Gastrocnemius medialis (tissue), 4 donors: ENCODE measurements around the gene RUNX1. TPM values are rescaled to one million over a fixed set of nuclear protein-coding genes. Genes with fewer than 3 reads are reported as not detected.

Experiments
- ATAC-seq, 2 donors: fragments of 150-250 bp; one replicate each; pipeline ENCODE4 v1.9.1; 2016
- DNase-seq, 2 donors: peaks; one replicate each; pipeline ENCODE4 v3.0.0-alpha.2; 2019
- H3K27ac ChIP-seq, 4 donors: fragments of 200-600 bp; sonication (generic); 1 replicate in 1 of 4; 2 replicates in 3 of 4; pipeline ENCODE4 v1.5.1; 2016 to 2018; ENCODE audit warnings: mild to moderate bottlenecking in 2 of 4, moderate library complexity in 1 of 4
- H3K27me3 ChIP-seq, 3 donors: fragments of 200-600 bp; sonication (generic) in 2 of 3; 1 replicate in 1 of 3; 2 replicates in 2 of 3; pipeline versions ENCODE4 v1.5.1 to v1.6.0; 2016 to 2019; ENCODE audit warnings: mild to moderate bottlenecking in 1 of 3, moderate library complexity in 1 of 3
- H3K36me3 ChIP-seq, 2 donors: fragments of 200-600 bp; sonication (generic) in 1 of 2; one replicate each; pipeline ENCODE4 v1.5.1; 2017 to 2018
- H3K4me1 ChIP-seq, 2 donors: fragments of 200-600 bp; sonication (generic) in 1 of 2; one replicate each; pipeline ENCODE4 v1.5.1; 2016 to 2017; ENCODE audit warnings: mild to moderate bottlenecking in 2 of 2
- H3K4me3 ChIP-seq, 4 donors: fragments of 200-600 bp; sonication (generic) in 3 of 4; 1 replicate in 1 of 4; 2 replicates in 3 of 4; pipeline ENCODE4 v1.5.1; 2016 to 2019; ENCODE audit warnings: mild to moderate bottlenecking in 2 of 4
- H3K9me3 ChIP-seq, 3 donors: fragments of 200-600 bp; sonication (generic) in 2 of 3; 1 replicate in 1 of 3; 2 replicates in 2 of 3; pipeline ENCODE4 v1.5.1; 2016 to 2019
- POLR2A ChIP-seq, 2 donors: fragments of 450-650 bp; IDR thresholded peaks; one replicate each; pipeline ENCODE4 v1.6.1; 2017; ENCODE audit warnings: antibody characterized with exemption in 2 of 2, mild to moderate bottlenecking in 2 of 2, moderate library complexity in 2 of 2
- in situ Hi-C, 4 donors: fragments of 200-750 bp; cut with MboI; loops; one replicate each; pipeline versions ENCODE4 v1.15.0 to v1.8.0; 2017; ENCODE audit warnings: low sequenced_read_pairs in 4 of 4
- intact Hi-C: fragments of 100-400 bp; cut with DNase I; formaldehyde crosslinking; loops from one replicate; pipeline ENCODE4 v1.15.1; 2023; ENCODE audit warnings: low total_unique reads
- total RNA-seq, 4 donors: library from RNA; depleted of rRNA; stranded (reverse); fragments of >200 nt; gene quantifications; one replicate each; pipeline versions ENCODE4 v1.1.0 to v1.2.3, GENCODE V29; 2016
- TF ChIP-seq, protein P1 (sequence below), 5 experiments: fragments of 450-650 bp in 3 of 5; fragments of 200-600 bp in 2 of 5; sonication (generic) in 2 of 5; IDR thresholded peaks in 4 of 5; conservative IDR thresholded peaks in 1 of 5; 1 replicate in 4 of 5; 2 replicates in 1 of 5; pipeline ENCODE4 v1.5.1; 2016 to 2019; ENCODE audit warnings: antibody characterized with exemption in 5 of 5, mild to moderate bottlenecking in 3 of 5, moderate library complexity in 3 of 5

RUNX1 gene
- total RNA-seq, 4 donors from 2014 or later, result 8.0 to 20.9 (median 10.6) TPM

DNA sequence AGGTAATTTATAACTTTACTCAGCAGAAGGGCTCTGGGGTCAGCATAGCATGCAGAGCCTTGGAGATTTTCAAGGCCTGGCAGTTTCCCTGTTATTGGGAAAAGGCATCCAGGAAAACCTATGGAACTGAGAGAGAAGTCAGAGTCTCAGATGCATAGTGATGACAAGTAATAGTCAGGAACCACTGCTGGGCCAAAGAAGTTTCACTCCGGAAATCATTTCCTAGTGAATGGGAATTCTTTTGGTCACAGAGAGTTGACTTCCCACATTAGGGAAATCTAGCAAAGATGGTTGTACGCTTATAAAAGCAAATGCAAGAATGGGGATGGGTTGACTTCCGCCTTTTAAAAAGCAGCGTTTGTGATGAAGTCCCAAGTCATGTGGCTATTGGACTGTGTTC, 28.4 kb upstream of the RUNX1 start:
- Histone ChIP-seq H3K4me1 (no peaks in the 10 kb centered on the region), H3K27me3 (no peaks in the 10 kb centered on the region), H3K27ac (no peak overlapping the region), H3K36me3 (no peaks in the 10 kb centered on the region), H3K9me3 (no peaks in the 10 kb centered on the region), H3K4me3 (no peak overlapping the region)
- no peak for ATAC-seq
- DNase-seq, result no peak
- intact Hi-C loops, result no loop called here
- in situ Hi-C loops, result no loop called here
- TF ChIP-seq, protein P1, sequence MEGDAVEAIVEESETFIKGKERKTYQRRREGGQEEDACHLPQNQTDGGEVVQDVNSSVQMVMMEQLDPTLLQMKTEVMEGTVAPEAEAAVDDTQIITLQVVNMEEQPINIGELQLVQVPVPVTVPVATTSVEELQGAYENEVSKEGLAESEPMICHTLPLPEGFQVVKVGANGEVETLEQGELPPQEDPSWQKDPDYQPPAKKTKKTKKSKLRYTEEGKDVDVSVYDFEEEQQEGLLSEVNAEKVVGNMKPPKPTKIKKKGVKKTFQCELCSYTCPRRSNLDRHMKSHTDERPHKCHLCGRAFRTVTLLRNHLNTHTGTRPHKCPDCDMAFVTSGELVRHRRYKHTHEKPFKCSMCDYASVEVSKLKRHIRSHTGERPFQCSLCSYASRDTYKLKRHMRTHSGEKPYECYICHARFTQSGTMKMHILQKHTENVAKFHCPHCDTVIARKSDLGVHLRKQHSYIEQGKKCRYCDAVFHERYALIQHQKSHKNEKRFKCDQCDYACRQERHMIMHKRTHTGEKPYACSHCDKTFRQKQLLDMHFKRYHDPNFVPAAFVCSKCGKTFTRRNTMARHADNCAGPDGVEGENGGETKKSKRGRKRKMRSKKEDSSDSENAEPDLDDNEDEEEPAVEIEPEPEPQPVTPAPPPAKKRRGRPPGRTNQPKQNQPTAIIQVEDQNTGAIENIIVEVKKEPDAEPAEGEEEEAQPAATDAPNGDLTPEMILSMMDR (IDR thresholded peaks at IDR 0.05 in 4 of 5, conservative IDR thresholded peaks at IDR 0.05 in 1 of 5), result no peak
- TF ChIP-seq POLR2A (IDR thresholded peaks at IDR 0.05), result no peak

DNA sequence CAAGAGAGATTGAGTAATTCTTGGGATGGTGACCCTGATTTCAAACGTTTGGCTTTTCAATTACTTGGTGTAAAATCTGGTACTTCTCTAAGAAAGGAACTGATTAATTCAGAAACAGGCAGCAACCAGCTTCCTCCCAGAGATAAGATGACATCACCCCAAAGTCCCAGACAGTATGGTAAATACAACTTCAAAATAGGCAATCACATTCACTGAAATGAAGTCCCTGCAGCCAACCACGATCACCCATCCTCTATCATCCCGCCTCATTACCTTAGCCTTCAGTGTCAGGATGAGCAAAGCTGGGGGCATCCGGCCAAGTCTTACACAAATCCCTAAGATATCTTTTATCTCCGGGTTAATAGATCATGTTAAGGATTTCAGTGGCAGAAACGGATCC, 26.4 kb upstream of the RUNX1 start:
- Histone ChIP-seq H3K9me3 (no peaks in the 10 kb centered on the region), H3K4me1 (no peaks in the 10 kb centered on the region), H3K27me3 (no peaks in the 10 kb centered on the region), H3K36me3 (no peaks in the 10 kb centered on the region), H3K27ac (no peak overlapping the region), H3K4me3 (no peak overlapping the region)
- in situ Hi-C loops, result no loop called here
- TF ChIP-seq, protein P1 (IDR thresholded peaks at IDR 0.05 in 4 of 5, conservative IDR thresholded peaks at IDR 0.05 in 1 of 5), result no peak
- no peak for TF ChIP-seq POLR2A (IDR thresholded peaks at IDR 0.05)
- no peak for ATAC-seq
- no peak for DNase-seq
- intact Hi-C loops, result no loop called here

DNA sequence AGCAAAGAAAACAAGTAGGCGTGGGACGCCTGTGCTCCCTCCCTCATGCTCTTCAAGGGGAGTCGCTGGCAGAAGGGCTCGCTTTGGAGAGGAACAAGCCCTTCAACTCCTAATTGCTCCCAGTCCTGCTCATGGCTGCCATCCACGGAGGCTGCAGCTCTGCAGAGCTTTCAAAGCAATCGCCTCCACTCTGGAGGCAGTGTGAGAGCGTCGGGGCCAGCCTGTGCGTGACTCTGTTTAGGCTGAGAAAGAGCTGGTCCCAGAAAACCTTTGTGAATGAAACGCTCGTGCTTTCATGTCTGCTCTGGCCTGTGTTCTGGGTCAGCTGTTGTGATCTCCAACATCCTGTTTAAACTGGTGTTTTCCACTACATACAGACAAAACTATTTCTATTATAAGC, 23.9 kb upstream of the RUNX1 start:
- Histone ChIP-seq H3K9me3 (no peaks in the 10 kb centered on the region), H3K27me3 (no peaks in the 10 kb centered on the region), H3K4me3 (no peak overlapping the region)

DNA sequence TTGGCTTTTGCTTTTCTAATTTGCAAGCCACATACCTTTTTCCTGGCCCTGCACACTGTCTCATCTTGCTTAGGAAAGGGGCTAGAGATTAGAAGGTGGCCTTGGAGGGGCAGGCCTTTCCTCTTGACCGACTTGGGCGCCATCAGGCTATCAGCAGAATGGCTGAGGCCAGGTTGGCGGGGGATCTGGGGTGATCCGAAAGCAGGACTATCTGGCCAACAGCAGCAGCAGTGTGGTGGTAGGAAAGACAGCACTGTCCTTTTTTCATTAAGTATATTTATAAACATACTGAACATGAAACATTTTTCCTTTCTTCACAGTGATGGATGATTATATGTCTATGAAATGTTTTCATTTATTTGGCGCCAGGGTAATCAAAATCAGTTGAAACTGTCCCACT, 23.5 kb upstream of the RUNX1 start:
- H3K9me3 ChIP-seq, result no peaks in the 10 kb centered on the region
- no peak for TF ChIP-seq POLR2A (IDR thresholded peaks at IDR 0.05)
- TF ChIP-seq, protein P1 (IDR thresholded peaks at IDR 0.05 in 4 of 5, conservative IDR thresholded peaks at IDR 0.05 in 1 of 5), result no peak
- no peak overlapping the region for H3K4me3 ChIP-seq
- no peaks in the 10 kb centered on the region for H3K4me1 ChIP-seq
- DNase-seq (no peak), ATAC-seq (no peak)
- H3K27ac ChIP-seq, result no peak overlapping the region
- no peaks in the 10 kb centered on the region for H3K36me3 ChIP-seq
- intact Hi-C loops (no loop called here), in situ Hi-C loops (loop anchor here in 1 of 4 donors (25.0 kb wide), 1 partner anchor 290 kb away; no protein-coding TSS in a partner anchor)
- no peaks in the 10 kb centered on the region for H3K27me3 ChIP-seq

More for the DNA sequence above, 23.9 kb upstream of the RUNX1 start:
- in situ Hi-C loops (loop anchor here in 1 of 4 donors (25.0 kb wide), 1 partner anchor 289 kb away; no protein-coding TSS in a partner anchor), intact Hi-C loops (no loop called here)
- Histone ChIP-seq H3K36me3 (no peaks in the 10 kb centered on the region), H3K27ac (no peak overlapping the region), H3K4me1 (no peaks in the 10 kb centered on the region)
- no peak for DNase-seq
- TF ChIP-seq POLR2A (IDR thresholded peaks at IDR 0.05), result no peak
- TF ChIP-seq, protein P1 (IDR thresholded peaks at IDR 0.05 in 4 of 5, conservative IDR thresholded peaks at IDR 0.05 in 1 of 5), result no peak
- ATAC-seq, result no peak

DNA sequence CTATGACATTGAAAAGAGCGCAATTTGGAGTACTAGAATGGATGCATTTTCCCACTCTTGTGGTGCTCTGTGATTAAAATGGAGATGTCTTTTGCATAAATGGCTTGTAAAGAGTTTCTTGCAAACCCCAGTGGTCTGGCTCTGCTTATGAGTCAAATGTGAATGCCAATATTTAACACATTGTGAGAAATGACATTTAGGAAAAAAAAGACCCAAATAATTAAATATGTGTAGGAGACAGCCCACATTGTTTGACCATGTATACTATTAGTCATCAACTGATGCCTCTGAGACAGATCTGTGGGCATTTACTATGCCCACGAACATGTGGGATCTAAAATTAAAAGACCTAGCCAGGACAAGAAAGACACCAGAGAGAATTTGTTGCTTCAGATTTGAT, 22.2 kb upstream of the RUNX1 start:
- intact Hi-C loops (no loop called here), in situ Hi-C loops (loop anchor here in 1 of 4 donors (25.0 kb wide), 1 partner anchor 291 kb away; no protein-coding TSS in a partner anchor)
- Histone ChIP-seq H3K4me3 (no peak overlapping the region), H3K27me3 (no peaks in the 10 kb centered on the region), H3K27ac (no peak overlapping the region), H3K9me3 (no peaks in the 10 kb centered on the region), H3K4me1 (no peaks in the 10 kb centered on the region), H3K36me3 (no peaks in the 10 kb centered on the region)
- no peak for TF ChIP-seq POLR2A (IDR thresholded peaks at IDR 0.05)
- TF ChIP-seq, protein P1 (IDR thresholded peaks at IDR 0.05 in 4 of 5, conservative IDR thresholded peaks at IDR 0.05 in 1 of 5), result no peak
- ATAC-seq (no peak), DNase-seq (no peak)
